GM12801 (cell line): ENCODE measurements around the gene C2CD2.

Experiments
- TF ChIP-seq, protein P1 (sequence below): IDR thresholded peaks from one replicate; pipeline ENCODE4 v1.5.1; 2011; ENCODE audit warnings: control low read depth; ENCODE audit not compliant: insufficient read length; ENCODE audit errors: extremely low read depth

Gene C2CD2

DNA sequence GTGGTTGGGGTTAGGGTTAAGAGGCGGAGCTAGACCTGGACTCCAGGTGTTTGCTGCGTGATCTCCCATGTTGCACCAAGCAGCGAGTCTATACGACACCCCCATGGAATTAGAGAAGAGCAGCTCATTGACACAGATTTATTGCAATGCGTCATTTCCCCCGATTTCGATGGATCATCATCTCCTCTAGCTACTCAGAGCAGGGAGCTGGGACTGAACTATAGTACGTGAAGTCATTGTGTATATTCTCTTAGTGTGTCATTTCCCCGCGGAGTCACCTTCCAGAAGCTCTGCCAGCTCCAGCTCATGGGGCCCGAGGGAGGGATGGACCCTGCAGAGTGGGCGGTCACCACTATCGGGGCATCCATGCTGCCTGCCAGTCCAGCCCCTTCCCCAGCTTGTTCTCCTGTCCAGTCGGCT, 7.5 kb upstream of the C2CD2 start:
- TF ChIP-seq, protein P1, sequence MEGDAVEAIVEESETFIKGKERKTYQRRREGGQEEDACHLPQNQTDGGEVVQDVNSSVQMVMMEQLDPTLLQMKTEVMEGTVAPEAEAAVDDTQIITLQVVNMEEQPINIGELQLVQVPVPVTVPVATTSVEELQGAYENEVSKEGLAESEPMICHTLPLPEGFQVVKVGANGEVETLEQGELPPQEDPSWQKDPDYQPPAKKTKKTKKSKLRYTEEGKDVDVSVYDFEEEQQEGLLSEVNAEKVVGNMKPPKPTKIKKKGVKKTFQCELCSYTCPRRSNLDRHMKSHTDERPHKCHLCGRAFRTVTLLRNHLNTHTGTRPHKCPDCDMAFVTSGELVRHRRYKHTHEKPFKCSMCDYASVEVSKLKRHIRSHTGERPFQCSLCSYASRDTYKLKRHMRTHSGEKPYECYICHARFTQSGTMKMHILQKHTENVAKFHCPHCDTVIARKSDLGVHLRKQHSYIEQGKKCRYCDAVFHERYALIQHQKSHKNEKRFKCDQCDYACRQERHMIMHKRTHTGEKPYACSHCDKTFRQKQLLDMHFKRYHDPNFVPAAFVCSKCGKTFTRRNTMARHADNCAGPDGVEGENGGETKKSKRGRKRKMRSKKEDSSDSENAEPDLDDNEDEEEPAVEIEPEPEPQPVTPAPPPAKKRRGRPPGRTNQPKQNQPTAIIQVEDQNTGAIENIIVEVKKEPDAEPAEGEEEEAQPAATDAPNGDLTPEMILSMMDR = no peak

DNA sequence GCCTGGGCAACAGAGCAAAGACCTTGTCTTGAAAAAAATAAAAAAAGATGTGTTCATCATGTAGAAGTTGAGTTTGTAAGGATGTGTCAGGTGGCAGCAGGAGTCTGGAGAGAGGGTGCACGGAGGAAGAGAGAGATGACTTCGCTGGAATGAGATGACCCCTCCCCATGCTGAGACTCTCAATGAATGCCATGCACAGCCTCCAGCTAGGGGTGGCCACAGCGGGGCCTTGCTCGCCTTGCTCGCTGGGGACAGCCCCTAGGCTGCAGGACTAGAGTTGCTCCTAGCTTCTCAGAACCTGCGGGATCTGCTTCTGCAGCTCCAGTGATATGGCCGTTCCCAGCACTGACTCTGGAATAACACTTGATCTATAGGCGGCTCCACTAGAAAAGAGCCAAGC, 6.6 kb upstream of the C2CD2 start:
- TF ChIP-seq, protein P1 = no peak

DNA sequence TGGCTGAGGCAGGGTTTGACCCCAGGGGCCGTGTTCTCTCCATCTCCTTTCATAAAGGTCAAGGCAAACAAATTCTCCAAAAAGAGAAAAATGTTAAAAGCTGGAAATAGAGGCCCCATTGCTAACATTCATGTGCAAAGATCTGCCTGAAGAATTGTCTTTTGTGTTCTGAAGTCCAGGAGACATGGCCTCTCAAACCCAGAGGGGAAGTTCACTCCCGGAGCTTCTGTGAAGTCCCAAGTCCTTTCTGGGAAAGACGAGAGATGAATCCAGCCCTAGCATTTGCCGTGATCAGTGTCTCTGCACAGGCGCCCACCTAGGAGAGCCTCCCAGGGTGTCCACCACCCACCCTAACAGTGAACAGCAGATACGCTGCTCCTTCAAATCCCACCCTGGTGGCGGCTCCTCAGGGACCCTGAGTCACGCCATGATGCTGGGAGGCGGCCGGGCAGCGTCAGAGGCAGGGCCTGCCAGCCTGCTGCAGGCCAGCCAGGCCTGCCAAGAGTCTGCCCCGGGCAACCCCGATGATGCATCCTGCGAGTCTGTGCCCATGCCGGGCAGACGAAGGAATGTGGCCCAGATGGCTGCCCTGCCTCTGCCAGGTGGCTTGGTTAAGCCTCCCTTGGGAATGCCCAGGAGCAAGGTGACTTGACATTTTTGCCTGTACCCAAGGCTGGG, 5.2 kb upstream of the C2CD2 start:
- TF ChIP-seq, protein P1 = no peak

DNA sequence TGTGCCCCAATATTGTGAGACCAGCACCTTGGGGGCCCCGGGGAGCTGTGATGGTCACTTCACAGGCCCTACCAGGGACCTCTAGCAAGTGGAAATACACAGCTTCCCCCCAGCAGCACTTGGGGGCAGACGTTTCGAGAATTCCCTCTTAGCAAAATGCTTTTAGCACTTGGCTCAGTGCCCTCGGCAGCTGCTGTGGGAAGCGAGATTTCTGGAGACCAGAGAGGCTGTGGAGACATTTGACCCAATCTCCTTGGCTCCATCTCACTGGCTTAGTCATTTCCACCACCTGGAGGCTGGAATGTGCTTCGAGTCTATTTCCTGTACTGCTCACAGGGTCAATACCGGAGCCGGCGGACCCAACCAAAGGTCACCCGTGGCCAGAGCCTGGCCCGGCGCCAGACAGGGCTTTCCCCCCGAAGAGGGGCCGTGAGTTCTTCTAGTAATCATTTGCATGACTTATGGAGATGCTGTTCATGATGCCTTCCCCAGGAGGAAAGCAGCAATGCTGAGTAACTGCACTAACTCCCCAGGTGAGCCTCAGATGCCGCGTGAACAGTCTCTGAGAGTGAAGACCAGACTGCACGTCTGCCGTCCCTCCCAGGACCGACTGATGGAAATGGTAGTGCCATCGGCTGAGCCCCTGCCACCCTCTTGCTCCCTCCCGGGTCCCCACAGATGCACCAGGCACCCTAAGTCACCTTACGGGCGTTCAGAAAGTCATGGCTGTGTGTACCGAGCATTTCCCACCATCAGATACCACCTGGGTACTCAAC, 4.4 kb upstream of the C2CD2 start:
- TF ChIP-seq, protein P1 = no peak

DNA sequence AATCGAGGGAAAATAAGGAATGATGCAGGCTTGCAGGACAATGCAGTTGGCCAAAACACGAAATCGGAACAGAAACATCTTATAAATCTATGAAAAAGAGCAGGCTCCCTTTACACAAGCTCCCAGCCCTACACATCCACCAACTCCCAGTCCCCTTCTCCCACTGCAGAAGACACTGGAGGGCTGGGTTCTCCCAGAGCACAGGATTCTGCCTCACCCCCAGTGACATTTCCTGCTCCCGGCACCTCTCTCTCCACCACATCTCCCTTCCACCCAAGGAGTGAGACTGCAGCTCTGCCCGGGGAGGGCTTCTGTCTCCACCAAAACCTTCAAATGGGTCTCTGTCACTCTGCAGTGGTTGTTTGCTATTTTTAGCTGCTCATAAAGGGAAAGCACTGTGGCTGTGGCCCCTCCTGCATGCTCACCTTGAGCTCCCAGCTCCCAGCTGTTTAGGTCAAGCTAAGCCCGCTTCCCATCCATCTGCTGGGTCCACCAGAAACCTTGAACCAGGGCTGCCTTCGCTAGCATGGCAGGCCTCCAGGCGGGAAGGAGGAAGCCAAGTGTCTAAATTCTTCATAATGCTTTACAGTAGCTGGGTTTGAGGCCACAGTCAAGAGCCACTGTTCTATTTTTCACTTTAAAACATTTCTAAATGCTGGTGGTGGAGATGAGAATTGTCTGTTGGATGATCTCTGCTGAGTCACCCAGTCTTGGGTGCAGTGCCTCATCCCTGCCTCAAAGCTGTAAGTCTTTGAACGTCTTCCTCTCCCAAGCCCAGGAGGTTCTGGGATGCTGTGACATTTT, 3.3 kb upstream of the C2CD2 start:
- TF ChIP-seq, protein P1 = no peak

DNA sequence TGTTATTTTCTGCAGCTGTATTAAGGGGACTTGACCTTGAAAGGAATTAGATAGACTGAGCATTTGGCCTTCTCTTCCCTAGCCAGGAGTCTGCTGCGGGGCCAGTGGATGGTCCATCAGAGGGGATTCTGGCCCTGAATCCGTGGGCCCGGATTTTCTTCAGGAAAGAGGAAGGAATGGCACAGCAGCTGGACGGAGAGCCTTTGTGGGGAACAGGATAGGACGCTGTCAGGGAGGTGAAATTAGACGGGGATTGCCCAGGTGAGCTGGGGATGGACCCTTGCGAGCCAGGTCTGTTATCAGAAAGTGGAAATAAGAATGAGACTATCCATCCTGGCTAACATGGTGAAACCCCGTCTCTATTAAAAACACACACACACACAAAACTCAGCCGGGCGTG, 1.7 kb upstream of the C2CD2 start:
- TF ChIP-seq, protein P1 = no peak
